Prostate gland (tissue), 2 donors: ENCODE measurements around the gene LAS1L.

Experiments
- POLR2A ChIP-seq: fragments of 450-650 bp; IDR thresholded peaks from one replicate; pipeline ENCODE4 v1.6.1; 2016; ENCODE audit warnings: antibody characterized with exemption, mild to moderate bottlenecking
- POLR2AphosphoS5 ChIP-seq: sonication (generic); formaldehyde crosslinking; IDR thresholded peaks from one replicate; pipeline ENCODE4 v1.6.1; 2017; ENCODE audit warnings: antibody characterized with exemption
- TF ChIP-seq, protein P1 (sequence below), 4 experiments: fragments of 200-600 bp in 2 of 4; fragments of 450-650 bp in 2 of 4; sonication (generic) in 2 of 4; IDR thresholded peaks; 1 replicate in 3 of 4; 2 replicates in 1 of 4; pipeline ENCODE4 v1.5.1; 2016 to 2019; ENCODE audit warnings: antibody characterized with exemption in 4 of 4, mild to moderate bottlenecking in 2 of 4, moderate library complexity in 2 of 4

DNA sequence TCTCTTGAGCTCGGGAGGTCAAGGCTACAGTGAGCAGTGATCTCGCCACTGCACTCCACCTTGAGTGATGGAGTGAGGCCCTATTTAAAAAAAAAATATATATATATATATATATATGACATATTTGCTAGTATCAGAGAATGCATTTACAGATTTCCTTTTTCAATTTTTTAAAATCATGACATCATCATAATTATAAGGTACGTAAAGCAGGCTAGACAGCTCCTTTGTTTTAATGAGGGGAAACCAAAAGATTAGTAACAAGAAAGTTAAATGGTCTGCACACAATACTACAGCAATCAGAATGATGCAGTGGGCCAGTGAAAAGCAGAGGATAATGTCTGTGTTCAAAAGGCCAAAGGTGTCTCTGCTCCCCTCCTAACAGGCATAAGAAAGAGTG, 43.0 kb downstream of the LAS1L start:
- TF ChIP-seq POLR2A (no peak), POLR2AphosphoS5 (no peak)
- TF ChIP-seq, protein P1, sequence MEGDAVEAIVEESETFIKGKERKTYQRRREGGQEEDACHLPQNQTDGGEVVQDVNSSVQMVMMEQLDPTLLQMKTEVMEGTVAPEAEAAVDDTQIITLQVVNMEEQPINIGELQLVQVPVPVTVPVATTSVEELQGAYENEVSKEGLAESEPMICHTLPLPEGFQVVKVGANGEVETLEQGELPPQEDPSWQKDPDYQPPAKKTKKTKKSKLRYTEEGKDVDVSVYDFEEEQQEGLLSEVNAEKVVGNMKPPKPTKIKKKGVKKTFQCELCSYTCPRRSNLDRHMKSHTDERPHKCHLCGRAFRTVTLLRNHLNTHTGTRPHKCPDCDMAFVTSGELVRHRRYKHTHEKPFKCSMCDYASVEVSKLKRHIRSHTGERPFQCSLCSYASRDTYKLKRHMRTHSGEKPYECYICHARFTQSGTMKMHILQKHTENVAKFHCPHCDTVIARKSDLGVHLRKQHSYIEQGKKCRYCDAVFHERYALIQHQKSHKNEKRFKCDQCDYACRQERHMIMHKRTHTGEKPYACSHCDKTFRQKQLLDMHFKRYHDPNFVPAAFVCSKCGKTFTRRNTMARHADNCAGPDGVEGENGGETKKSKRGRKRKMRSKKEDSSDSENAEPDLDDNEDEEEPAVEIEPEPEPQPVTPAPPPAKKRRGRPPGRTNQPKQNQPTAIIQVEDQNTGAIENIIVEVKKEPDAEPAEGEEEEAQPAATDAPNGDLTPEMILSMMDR (IDR thresholded peaks at IDR 0.05), result no peak
